AG09319 (cell line): ENCODE measurements around the gene ZBED5.

ENCODE experiments used
- DNase-seq: peaks from one replicate; pipeline ENCODE4 v3.0.0-alpha.2; 2010; ENCODE audit warnings: low read depth; ENCODE audit errors: extremely low read depth
- CTCF ChIP-seq: IDR thresholded peaks from 2 replicates; pipeline ENCODE4 v1.5.1; 2011; ENCODE audit warnings: low read depth, mild to moderate bottlenecking, inconsistent platforms, low read length, moderate library complexity

ZBED5 gene

GRCh38 chr11:10876158-10876557 lies 18.3 kb upstream of the ZBED5 start:
- no peak for DNase-seq
- no peak for TF ChIP-seq CTCF

- DNase-seq = no peak
Measured at GRCh38 chr11:10875430-10876021, 17.7 kb upstream of the ZBED5 start.

GRCh38 chr11:10872097-10872496 lies 14.2 kb upstream of the ZBED5 start:
- no peak for TF ChIP-seq CTCF
- DNase-seq = no peak

More at GRCh38 chr11:10875430-10876021, 17.7 kb upstream of the ZBED5 start:
- TF ChIP-seq CTCF = no peak

GRCh38 chr11:10868352-10868751 lies 10.5 kb upstream of the ZBED5 start:
- no peak for TF ChIP-seq CTCF
- no peak for DNase-seq

- no peak for DNase-seq
- no peak for TF ChIP-seq CTCF
Measured at GRCh38 chr11:10866893-10867331, 9.1 kb upstream of the ZBED5 start.

- no peak for DNase-seq
Measured at GRCh38 chr11:10865837-10866270, 8.0 kb upstream of the ZBED5 start.

GRCh38 chr11:10864688-10865087 lies 6.8 kb upstream of the ZBED5 start:
- DNase-seq = no peak
- no peak for TF ChIP-seq CTCF

More at GRCh38 chr11:10865837-10866270, 8.0 kb upstream of the ZBED5 start:
- TF ChIP-seq CTCF = no peak
